ENCODE results near the gene NRG2.

Gene NRG2

GRCh38 chr5:139997276-139997675 is 45.8 kb downstream of the NRG2 start:
- Histone ChIP-seq H3K4me3 (ENCODE audit: low read length in 2 of 2) (no peak overlapping the region), H3K4me1 (ENCODE audit: control insufficient read depth in 2 of 2, insufficient read depth in 2 of 2, low read length in 2 of 2) (no peaks in the 10 kb centered on the region), H3K9me3 (ENCODE audit: control insufficient read depth in 2 of 2, low read length in 2 of 2) (no peaks in the 10 kb centered on the region), H3K36me3 (ENCODE audit: control insufficient read depth in 2 of 2, insufficient read depth in 2 of 2, low read length in 2 of 2) (no peaks in the 10 kb centered on the region), H3K27ac (ENCODE audit: low read depth in 2 of 2, low read length in 2 of 2) (no peak overlapping the region), H3K27me3 (ENCODE audit: control insufficient read depth in 2 of 2, insufficient read depth in 2 of 2, low read length in 2 of 2) (peaks cover 0 to 6% of the 10 kb centered on the region in 2 donors), H3K9ac (ENCODE audit: low read depth in 1 of 2, low read length in 2 of 2) (no peak overlapping the region)

DNA sequence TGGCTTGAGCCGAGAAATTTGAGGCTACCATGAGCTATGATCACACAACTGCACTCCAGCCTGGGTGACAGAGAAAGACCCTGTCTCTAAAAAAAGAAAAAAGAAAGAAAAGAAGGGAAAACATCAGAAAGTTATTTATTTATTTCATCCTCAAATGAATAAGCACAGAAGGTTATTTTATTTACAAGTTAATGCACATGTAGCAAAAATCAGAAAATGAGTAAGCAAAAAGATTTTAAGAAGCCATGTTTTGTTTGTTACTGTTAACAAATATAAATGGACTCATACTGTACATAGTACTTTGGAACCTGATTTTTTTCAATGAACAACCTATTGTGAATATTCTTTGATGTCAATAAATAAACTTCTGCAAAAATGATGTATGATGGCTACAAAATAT is 47.2 kb downstream of the NRG2 start:
- no peaks in the 10 kb centered on the region for H3K36me3 ChIP-seq (ENCODE audit: control insufficient read depth in 2 of 2, insufficient read depth in 2 of 2, low read length in 2 of 2)
- no peak overlapping the region for H3K4me3 ChIP-seq (ENCODE audit: low read length in 2 of 2)
- H3K4me1 ChIP-seq (ENCODE audit: control insufficient read depth in 2 of 2, insufficient read depth in 2 of 2, low read length in 2 of 2), result no peaks in the 10 kb centered on the region
- peaks cover 0 to 6% of the 10 kb centered on the region in 2 donors for H3K27me3 ChIP-seq (ENCODE audit: control insufficient read depth in 2 of 2, insufficient read depth in 2 of 2, low read length in 2 of 2)
- no peak overlapping the region for H3K27ac ChIP-seq (ENCODE audit: low read depth in 2 of 2, low read length in 2 of 2)
- H3K9ac ChIP-seq (ENCODE audit: low read depth in 1 of 2, low read length in 2 of 2), result no peak overlapping the region
- no peaks in the 10 kb centered on the region for H3K9me3 ChIP-seq (ENCODE audit: control insufficient read depth in 2 of 2, low read length in 2 of 2)

GRCh38 chr5:139994234-139994633 is 48.9 kb downstream of the NRG2 start:
- Histone ChIP-seq H3K27me3 (ENCODE audit: control insufficient read depth in 2 of 2, insufficient read depth in 2 of 2, low read length in 2 of 2) (peaks cover 0 to 6% of the 10 kb centered on the region in 2 donors), H3K27ac (ENCODE audit: low read depth in 2 of 2, low read length in 2 of 2) (no peak overlapping the region), H3K36me3 (ENCODE audit: control insufficient read depth in 2 of 2, insufficient read depth in 2 of 2, low read length in 2 of 2) (no peaks in the 10 kb centered on the region)

GRCh38 chr5:139985733-139986132 is 57.4 kb downstream of the NRG2 start:
- Histone ChIP-seq H3K4me1 (ENCODE audit: control insufficient read depth in 2 of 2, insufficient read depth in 2 of 2, low read length in 2 of 2) (no peaks in the 10 kb centered on the region), H3K27me3 (ENCODE audit: control insufficient read depth in 2 of 2, insufficient read depth in 2 of 2, low read length in 2 of 2) (peaks cover 2 to 5% of the 10 kb centered on the region in 2 donors), H3K36me3 (ENCODE audit: control insufficient read depth in 2 of 2, insufficient read depth in 2 of 2, low read length in 2 of 2) (no peaks in the 10 kb centered on the region), H3K27ac (ENCODE audit: low read depth in 2 of 2, low read length in 2 of 2) (no peak overlapping the region), H3K4me3 (ENCODE audit: low read length in 2 of 2) (no peak overlapping the region), H3K9me3 (ENCODE audit: control insufficient read depth in 2 of 2, low read length in 2 of 2) (no peaks in the 10 kb centered on the region), H3K9ac (ENCODE audit: low read depth in 1 of 2, low read length in 2 of 2) (no peak overlapping the region)

More at GRCh38 chr5:139994234-139994633, 48.9 kb downstream of the NRG2 start:
- no peak overlapping the region for H3K4me3 ChIP-seq (ENCODE audit: low read length in 2 of 2)
- H3K4me1 ChIP-seq (ENCODE audit: control insufficient read depth in 2 of 2, insufficient read depth in 2 of 2, low read length in 2 of 2), result no peaks in the 10 kb centered on the region
- no peaks in the 10 kb centered on the region for H3K9me3 ChIP-seq (ENCODE audit: control insufficient read depth in 2 of 2, low read length in 2 of 2)
- no peak overlapping the region for H3K9ac ChIP-seq (ENCODE audit: low read depth in 1 of 2, low read length in 2 of 2)

DNA sequence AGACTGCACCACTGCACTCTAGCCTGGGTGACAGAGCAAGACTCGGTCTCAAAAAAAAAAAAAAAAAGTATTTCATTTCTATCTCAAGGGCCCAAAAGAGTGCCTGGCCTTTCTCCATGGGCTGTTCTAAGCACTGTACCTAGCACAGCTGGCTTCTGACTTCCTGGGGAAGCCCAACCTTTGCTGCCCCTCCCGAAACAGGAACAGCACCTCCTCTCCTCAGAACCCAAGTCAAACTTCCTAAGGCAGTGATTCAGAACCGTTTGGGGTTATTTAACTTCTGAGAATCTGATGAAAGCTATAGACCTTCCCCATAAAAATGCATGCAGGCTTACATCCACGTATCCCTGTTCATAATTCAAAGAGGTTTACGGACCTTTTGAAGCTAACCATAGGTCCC is 57.8 kb downstream of the NRG2 start:
- Histone ChIP-seq H3K4me1 (ENCODE audit: control insufficient read depth in 2 of 2, insufficient read depth in 2 of 2, low read length in 2 of 2) (no peaks in the 10 kb centered on the region), H3K9ac (ENCODE audit: low read depth in 1 of 2, low read length in 2 of 2) (no peak overlapping the region), H3K27ac (ENCODE audit: low read depth in 2 of 2, low read length in 2 of 2) (no peak overlapping the region), H3K27me3 (ENCODE audit: control insufficient read depth in 2 of 2, insufficient read depth in 2 of 2, low read length in 2 of 2) (peaks cover 4 to 5% of the 10 kb centered on the region in 2 donors), H3K4me3 (ENCODE audit: low read length in 2 of 2) (no peak overlapping the region), H3K9me3 (ENCODE audit: control insufficient read depth in 2 of 2, low read length in 2 of 2) (no peaks in the 10 kb centered on the region), H3K36me3 (ENCODE audit: control insufficient read depth in 2 of 2, insufficient read depth in 2 of 2, low read length in 2 of 2) (no peaks in the 10 kb centered on the region)

GRCh38 chr5:139984816-139985215 is 58.3 kb downstream of the NRG2 start:
- no peaks in the 10 kb centered on the region for H3K36me3 ChIP-seq (ENCODE audit: control insufficient read depth in 2 of 2, insufficient read depth in 2 of 2, low read length in 2 of 2)
- no peak overlapping the region for H3K27ac ChIP-seq (ENCODE audit: low read depth in 2 of 2, low read length in 2 of 2)
- no peak overlapping the region for H3K9ac ChIP-seq (ENCODE audit: low read depth in 1 of 2, low read length in 2 of 2)
- H3K4me1 ChIP-seq (ENCODE audit: control insufficient read depth in 2 of 2, insufficient read depth in 2 of 2, low read length in 2 of 2), result no peaks in the 10 kb centered on the region
- H3K9me3 ChIP-seq (ENCODE audit: control insufficient read depth in 2 of 2, low read length in 2 of 2), result no peaks in the 10 kb centered on the region
- H3K4me3 ChIP-seq (ENCODE audit: low read length in 2 of 2), result no peak overlapping the region
- peaks cover 4 to 5% of the 10 kb centered on the region in 2 donors for H3K27me3 ChIP-seq (ENCODE audit: control insufficient read depth in 2 of 2, insufficient read depth in 2 of 2, low read length in 2 of 2)

DNA sequence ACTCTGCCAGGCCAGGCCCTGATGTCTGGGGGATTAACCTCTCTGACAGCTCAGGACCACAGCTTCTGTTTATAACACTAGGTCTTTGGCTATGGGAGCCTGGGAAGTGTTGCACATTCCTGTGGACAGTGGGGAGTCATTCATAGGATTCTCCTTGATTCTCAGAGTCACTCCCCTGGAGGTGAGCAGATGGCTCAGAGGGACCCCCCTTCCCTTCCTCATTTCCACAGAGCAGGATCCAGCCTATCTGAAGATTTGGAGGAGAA is 60.2 kb downstream of the NRG2 start:
- peaks cover 4 to 5% of the 10 kb centered on the region in 2 donors for H3K27me3 ChIP-seq (ENCODE audit: control insufficient read depth in 2 of 2, insufficient read depth in 2 of 2, low read length in 2 of 2)
- no peaks in the 10 kb centered on the region for H3K36me3 ChIP-seq (ENCODE audit: control insufficient read depth in 2 of 2, insufficient read depth in 2 of 2, low read length in 2 of 2)
- no peak overlapping the region for H3K4me3 ChIP-seq (ENCODE audit: low read length in 2 of 2)
- H3K4me1 ChIP-seq (ENCODE audit: control insufficient read depth in 2 of 2, insufficient read depth in 2 of 2, low read length in 2 of 2), result no peaks in the 10 kb centered on the region
- H3K27ac ChIP-seq (ENCODE audit: low read depth in 2 of 2, low read length in 2 of 2), result no peak overlapping the region
- no peaks in the 10 kb centered on the region for H3K9me3 ChIP-seq (ENCODE audit: control insufficient read depth in 2 of 2, low read length in 2 of 2)
- H3K9ac ChIP-seq (ENCODE audit: low read depth in 1 of 2, low read length in 2 of 2), result no peak overlapping the region

DNA sequence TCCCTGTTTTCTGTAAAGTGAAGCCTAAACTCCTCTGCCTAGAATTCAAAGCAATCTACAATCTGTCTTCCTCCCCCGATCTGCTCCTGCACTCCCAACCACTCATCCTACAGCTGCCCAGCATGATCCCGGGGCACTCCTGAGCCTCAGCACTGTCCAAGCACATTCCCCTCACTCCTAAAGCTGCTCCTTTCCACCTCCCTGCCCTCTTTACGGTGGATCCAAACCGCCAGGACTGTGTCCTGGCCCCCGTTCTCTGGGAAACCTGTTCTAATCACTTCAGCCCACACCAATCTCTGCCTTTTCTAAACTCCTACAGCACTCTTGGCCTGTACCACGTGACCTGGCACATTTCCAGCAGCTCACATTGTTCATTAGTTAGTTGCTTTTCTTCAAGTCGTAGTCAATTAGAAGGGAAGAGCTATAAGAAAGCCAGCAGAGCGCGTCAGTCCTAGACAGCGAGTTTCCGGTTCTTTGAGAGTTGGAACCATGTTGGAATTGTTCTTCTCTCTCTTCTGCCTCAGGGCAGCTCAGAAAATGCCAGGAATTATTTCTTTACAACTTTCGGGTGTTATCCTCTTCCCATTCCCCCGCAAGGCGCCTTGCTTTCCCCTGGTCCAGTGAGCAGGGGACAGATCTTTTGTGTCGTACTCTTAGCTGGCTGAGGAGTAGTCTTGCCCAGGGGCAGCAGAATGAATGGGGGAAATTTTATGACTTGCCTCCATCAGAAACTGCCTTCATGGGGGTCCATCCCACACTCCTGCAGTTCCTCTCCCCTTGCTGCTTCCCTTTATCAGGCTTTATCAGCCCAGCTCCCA is 60.7 kb downstream of the NRG2 start:
- H3K27ac ChIP-seq (ENCODE audit: low read depth in 2 of 2, low read length in 2 of 2), result no peak overlapping the region

GRCh38 chr5:139980765-139981164 is 62.3 kb downstream of the NRG2 start:
- no peaks in the 10 kb centered on the region for H3K36me3 ChIP-seq (ENCODE audit: control insufficient read depth in 2 of 2, insufficient read depth in 2 of 2, low read length in 2 of 2)
- H3K9me3 ChIP-seq (ENCODE audit: control insufficient read depth in 2 of 2, low read length in 2 of 2), result no peaks in the 10 kb centered on the region
- peaks cover 4 to 5% of the 10 kb centered on the region in 2 donors for H3K27me3 ChIP-seq (ENCODE audit: control insufficient read depth in 2 of 2, insufficient read depth in 2 of 2, low read length in 2 of 2)
- no peaks in the 10 kb centered on the region for H3K4me1 ChIP-seq (ENCODE audit: control insufficient read depth in 2 of 2, insufficient read depth in 2 of 2, low read length in 2 of 2)
- H3K4me3 ChIP-seq (ENCODE audit: low read length in 2 of 2), result no peak overlapping the region
- H3K27ac ChIP-seq (ENCODE audit: low read depth in 2 of 2, low read length in 2 of 2), result no peak overlapping the region
- H3K9ac ChIP-seq (ENCODE audit: low read depth in 1 of 2, low read length in 2 of 2), result no peak overlapping the region

More for the DNA sequence above, 60.7 kb downstream of the NRG2 start:
- no peak overlapping the region for H3K9ac ChIP-seq (ENCODE audit: low read depth in 1 of 2, low read length in 2 of 2)
- no peaks in the 10 kb centered on the region for H3K9me3 ChIP-seq (ENCODE audit: control insufficient read depth in 2 of 2, low read length in 2 of 2)
- no peaks in the 10 kb centered on the region for H3K36me3 ChIP-seq (ENCODE audit: control insufficient read depth in 2 of 2, insufficient read depth in 2 of 2, low read length in 2 of 2)
- H3K4me1 ChIP-seq (ENCODE audit: control insufficient read depth in 2 of 2, insufficient read depth in 2 of 2, low read length in 2 of 2), result no peaks in the 10 kb centered on the region
- peaks cover 4 to 5% of the 10 kb centered on the region in 2 donors for H3K27me3 ChIP-seq (ENCODE audit: control insufficient read depth in 2 of 2, insufficient read depth in 2 of 2, low read length in 2 of 2)
- H3K4me3 ChIP-seq (ENCODE audit: low read length in 2 of 2), result no peak overlapping the region

DNA sequence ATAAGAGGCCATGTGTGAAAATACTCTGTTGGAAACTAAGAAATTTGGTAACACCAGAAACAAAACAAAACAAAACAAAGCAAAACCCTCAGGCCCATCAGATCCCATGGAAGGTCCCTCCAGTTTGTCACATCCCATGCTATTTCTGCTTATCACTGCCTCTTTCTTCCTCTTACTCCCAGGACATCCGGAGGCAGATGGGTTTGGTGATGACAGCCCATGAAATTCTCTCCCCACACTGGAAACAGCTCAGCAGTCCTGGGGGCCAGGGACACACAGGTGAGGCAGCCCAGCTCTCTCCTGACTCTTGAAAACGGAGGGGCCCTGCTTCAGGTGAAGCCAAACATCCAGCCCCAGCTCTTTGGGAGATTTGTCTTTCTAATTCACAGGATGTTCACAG is 63.2 kb downstream of the NRG2 start:
- no peaks in the 10 kb centered on the region for H3K36me3 ChIP-seq (ENCODE audit: control insufficient read depth in 2 of 2, insufficient read depth in 2 of 2, low read length in 2 of 2)
- H3K9me3 ChIP-seq (ENCODE audit: control insufficient read depth in 2 of 2, low read length in 2 of 2), result no peaks in the 10 kb centered on the region
- H3K9ac ChIP-seq (ENCODE audit: low read depth in 1 of 2, low read length in 2 of 2), result no peak overlapping the region
- no peak overlapping the region for H3K27ac ChIP-seq (ENCODE audit: low read depth in 2 of 2, low read length in 2 of 2)
- no peaks in the 10 kb centered on the region for H3K4me1 ChIP-seq (ENCODE audit: control insufficient read depth in 2 of 2, insufficient read depth in 2 of 2, low read length in 2 of 2)
- H3K4me3 ChIP-seq (ENCODE audit: low read length in 2 of 2), result no peak overlapping the region
- H3K27me3 ChIP-seq (ENCODE audit: control insufficient read depth in 2 of 2, insufficient read depth in 2 of 2, low read length in 2 of 2), result peaks cover 4 to 5% of the 10 kb centered on the region in 2 donors
